ENCODE results near the gene RGL1.

- no peak for TF ChIP-seq CTCF (conservative IDR thresholded peaks at IDR 0.05 in 1 of 2, IDR thresholded peaks at IDR 0.05 in 1 of 2; ENCODE audit: low read depth in 1 of 2, low read length in 2 of 2)
- TF ChIP-seq EZH2 (IDR thresholded peaks at IDR 0.05; ENCODE audit: low read length, missing control alignments) = no peak
Measured at GRCh38 chr1:183844806-183845205, 39.9 kb downstream of the RGL1 start.
